GM23338 (cell line): Measurements from ENCODE around the gene SLC15A5. TPM values are rescaled to one million over a fixed set of nuclear protein-coding genes. Genes with fewer than 3 reads are reported as not detected.

ENCODE experiments used
- ATAC-seq: fragments of 200-7000 bp; cut with Tn5 transposase; 3 replicates; pipeline ENCODE4 v1.9.1; 2020
- DNase-seq: peaks from one replicate; pipeline ENCODE4 v3.0.0-alpha.2; 2015; ENCODE audit warnings: low spot score
- H2AFZ ChIP-seq: fragments of 200-600 bp; sonication (generic); 2 replicates; pipeline ENCODE4 v1.8.0; 2016; ENCODE audit warnings: antibody characterized with exemption, mild to moderate bottlenecking, moderate library complexity
- H3F3A ChIP-seq: fragments of 200-600 bp; sonication (generic); replicated peaks from 2 replicates; pipeline ENCODE4 v1.8.0; 2017; ENCODE audit warnings: antibody characterized with exemption, mixed run types, low read depth
- H3K27ac ChIP-seq: fragments of 200-600 bp; sonication (generic); 2 replicates; pipeline ENCODE4 v1.6.1; 2016; ENCODE audit warnings: low read depth
- H3K27me3 ChIP-seq: fragments of 200-600 bp; sonication (generic); 2 replicates; pipeline ENCODE4 v1.8.0; 2016; ENCODE audit warnings: mild to moderate bottlenecking, mixed run types, moderate library complexity; ENCODE audit not compliant: insufficient read depth
- H3K36me3 ChIP-seq: fragments of 200-600 bp; sonication (generic); 2 replicates; pipeline ENCODE4 v1.8.0; 2016; ENCODE audit warnings: mild to moderate bottlenecking; ENCODE audit not compliant: insufficient read depth
- H3K4me1 ChIP-seq: fragments of 200-600 bp; sonication (generic); 2 replicates; pipeline ENCODE4 v1.8.0; 2016; ENCODE audit warnings: mild to moderate bottlenecking, moderate library complexity; ENCODE audit not compliant: insufficient read depth
- H3K4me2 ChIP-seq: fragments of 200-600 bp; sonication (generic); 2 replicates; pipeline ENCODE4 v1.7.1; 2017; ENCODE audit warnings: mixed run types
- H3K4me3 ChIP-seq: fragments of 200-600 bp; sonication (generic); 2 replicates; pipeline ENCODE4 v1.6.1; 2016; ENCODE audit warnings: mixed run types
- H3K79me2 ChIP-seq: fragments of 200-600 bp; sonication (generic); replicated peaks from 2 replicates; pipeline ENCODE4 v1.8.0; 2017; ENCODE audit warnings: mild to moderate bottlenecking; ENCODE audit not compliant: insufficient read depth
- H3K9me2 ChIP-seq: fragments of 200-600 bp; sonication (generic); 2 replicates; pipeline ENCODE4 v1.8.0; 2017; ENCODE audit not compliant: insufficient read depth
- H4K20me1 ChIP-seq: fragments of 200-600 bp; sonication (generic); replicated peaks from 2 replicates; pipeline ENCODE4 v1.8.0; 2017; ENCODE audit warnings: mild to moderate bottlenecking; ENCODE audit not compliant: insufficient read depth
- H3K27ac Mint-ChIP-seq: 2 replicates; pipeline ENCODE4 v1.8.0; 2020; ENCODE audit warnings: inconsistent platforms, mild to moderate bottlenecking, moderate library complexity, mixed read lengths
- H3K27me3 Mint-ChIP-seq: 3 replicates; pipeline ENCODE4 v1.8.0; 2022; ENCODE audit warnings: low read depth, mild to moderate bottlenecking, moderate library complexity, mixed read lengths, inconsistent platforms; ENCODE audit not compliant: insufficient read depth, poor library complexity
- H3K36me3 Mint-ChIP-seq: 3 replicates; pipeline ENCODE4 v1.8.0; 2021; ENCODE audit warnings: low read depth, mild to moderate bottlenecking, inconsistent platforms, moderate library complexity, mixed read lengths
- H3K4me1 Mint-ChIP-seq: 3 replicates; pipeline ENCODE4 v1.8.0; 2020; ENCODE audit warnings: mild to moderate bottlenecking, inconsistent platforms, mixed read lengths
- H3K4me3 Mint-ChIP-seq: 3 replicates; pipeline ENCODE4 v1.8.0; 2021; ENCODE audit warnings: moderate library complexity, mild to moderate bottlenecking, inconsistent platforms, mixed read lengths
- H3K9me3 Mint-ChIP-seq: 3 replicates; pipeline ENCODE4 v1.8.0; 2020; ENCODE audit warnings: moderate library complexity, mild to moderate bottlenecking, inconsistent platforms, mixed read lengths
- CREB1 ChIP-seq: fragments of 250-450 bp; sonication (Bioruptor Pico); IDR thresholded peaks from 2 replicates; pipeline ENCODE4 v1.5.0; 2020; ENCODE audit warnings: low read depth, mild to moderate bottlenecking, moderate library complexity
- CTCF ChIP-seq, 2 experiments: fragments of 200-600 bp in 1 of 2; sonication (generic) in 1 of 2; conservative IDR thresholded peaks; 2 replicates each; pipeline versions ENCODE4 v1.5.1 to v1.6.1; 2016 to 2017; ENCODE audit warnings: antibody characterized with exemption in 2 of 2, low read depth in 2 of 2, mild to moderate bottlenecking in 2 of 2, moderate library complexity in 1 of 2
- ETS1 ChIP-seq: IDR thresholded peaks from 2 replicates; pipeline ENCODE4 v1.6.1; 2016; ENCODE audit warnings: antibody characterized with exemption
- EZH2 ChIP-seq: fragments of 200-600 bp; sonication (generic); IDR thresholded peaks from one replicate; pipeline ENCODE4 v1.8.0; 2017; ENCODE audit warnings: antibody characterized with exemption, mild to moderate bottlenecking, low read depth; ENCODE audit not compliant: unreplicated experiment
- EZH2phosphoT487 ChIP-seq: fragments of 200-600 bp; sonication (generic); IDR thresholded peaks from one replicate; pipeline ENCODE4 v1.8.1; 2018; ENCODE audit warnings: antibody characterized with exemption; ENCODE audit not compliant: unreplicated experiment
- JUNB ChIP-seq: IDR thresholded peaks from one replicate; pipeline ENCODE4 v1.6.1; 2016; ENCODE audit warnings: antibody characterized with exemption; ENCODE audit not compliant: unreplicated experiment
- NANOG ChIP-seq: IDR thresholded peaks from 2 replicates; pipeline ENCODE4 v1.6.1; 2016; ENCODE audit warnings: antibody characterized with exemption, borderline replicate concordance
- POLR2AphosphoS5 ChIP-seq: IDR thresholded peaks from 2 replicates; pipeline ENCODE4 v1.6.1; 2016; ENCODE audit warnings: antibody characterized with exemption, low read depth
- REST ChIP-seq: IDR thresholded peaks from one replicate; pipeline ENCODE4 v1.6.1; 2018; ENCODE audit warnings: antibody characterized with exemption; ENCODE audit not compliant: unreplicated experiment
- STAT1 ChIP-seq: IDR thresholded peaks from one replicate; pipeline ENCODE4 v1.6.1; 2016; ENCODE audit warnings: antibody characterized with exemption; ENCODE audit not compliant: unreplicated experiment
- ZNF114 ChIP-seq: fragments of 250-450 bp; sonication (Bioruptor Pico); IDR thresholded peaks from 2 replicates; pipeline ENCODE4 v1.5.0; 2020; ENCODE audit warnings: mild to moderate bottlenecking, moderate library complexity
- ZNF331 ChIP-seq: fragments of 250-450 bp; sonication (Bioruptor Pico); IDR thresholded peaks from 2 replicates; pipeline ENCODE4 v1.5.0; 2020; ENCODE audit warnings: low read depth, mild to moderate bottlenecking, moderate library complexity
- ZNF462 ChIP-seq: fragments of 250-450 bp; sonication (Bioruptor Pico); IDR thresholded peaks from 2 replicates; pipeline ENCODE4 v1.5.0; 2020; ENCODE audit warnings: mild to moderate bottlenecking, moderate library complexity
- polyA plus RNA-seq: library from polyadenylated mRNA; unstranded; fragments of >200 nt; fragmentation: Nextera tagmentation; extraction: Ambion mirVana; gene quantifications from 2 replicates; pipeline ENCODE4 v1.2.1, GENCODE V29; 2016
- total RNA-seq: library from RNA; depleted of rRNA; stranded (reverse); fragments of >200 nt; shearing (Covaris generic); gene quantifications from 2 replicates; pipeline ENCODE4 v1.2.3, GENCODE V29; 2014

The SLC15A5 gene
- total and polyA plus RNA-seq, 2 experiments from 2014 or later, result not detected

- peaks cover 23% of the 10 kb centered on the region for H3K9me3 Mint-ChIP-seq
- H3K4me3 Mint-ChIP-seq, result no peak overlapping the region
- H2AFZ ChIP-seq, result no peak overlapping the region
- no peak for ATAC-seq
- no peak for TF ChIP-seq ZNF114 (CRISPR knock-in tag)
- TF ChIP-seq STAT1, result no peak
- TF ChIP-seq EZH2phosphoT487, result no peak
- TF ChIP-seq ZNF462 (CRISPR knock-in tag), result no peak
- no peak for TF ChIP-seq CREB1
- no peak for TF ChIP-seq REST
- no peak for TF ChIP-seq JUNB
- TF ChIP-seq EZH2, result no peak
- no peak for TF ChIP-seq POLR2AphosphoS5
- no peak for TF ChIP-seq ETS1
- no peak for TF ChIP-seq NANOG
- TF ChIP-seq CTCF (conservative IDR thresholded peaks at IDR 0.05; ENCODE audit: low read depth in 2 of 2), result no peak
- TF ChIP-seq ZNF331, result no peak
- no peaks in the 10 kb centered on the region for H3F3A ChIP-seq
- no peaks in the 10 kb centered on the region for H4K20me1 ChIP-seq
- H3K4me1 ChIP-seq, result no peaks in the 10 kb centered on the region
- no peaks in the 10 kb centered on the region; the same call in 1 of the 2 replicates for H3K9me2 ChIP-seq
- H3K79me2 ChIP-seq, result no peaks in the 10 kb centered on the region
- no peaks in the 10 kb centered on the region for H3K27me3 Mint-ChIP-seq
- no peak overlapping the region for H3K27ac Mint-ChIP-seq
- H3K36me3 Mint-ChIP-seq, result peaks cover 11% of the 10 kb centered on the region; the same call in 2 of the 3 replicates
- H3K4me1 Mint-ChIP-seq, result no peaks in the 10 kb centered on the region
- H3K27me3 ChIP-seq, result no peaks in the 10 kb centered on the region
- no peak overlapping the region for H3K4me2 ChIP-seq
- H3K36me3 ChIP-seq, result no peaks in the 10 kb centered on the region
- DNase-seq, result no peak
- no peak overlapping the region for H3K27ac ChIP-seq
- H3K4me3 ChIP-seq, result no peak overlapping the region
Observed at GRCh38 chr12:16307856-16308475, 30.5 kb upstream of the SLC15A5 start.
